Measurements from ENCODE around the gene MACROD2. TPM values are rescaled to one million over a fixed set of nuclear protein-coding genes. Genes with fewer than 3 reads are reported as not detected.

MACROD2 gene
- polyA plus RNA-seq, 1 donor (not counting 4 experiments of a cell fraction or from before 2014, with no cell fraction given), result 0.71 TPM

- no peak overlapping the region for H2AFZ ChIP-seq (ENCODE audit: control insufficient read depth, low read length)
- H3K36me3 ChIP-seq (ENCODE audit: control insufficient read depth in 2 of 2, extremely low read depth in 1 of 2, insufficient read depth in 2 of 2, low read length in 2 of 2), result no peaks in the 10 kb centered on the region
- dilution Hi-C loops (cut with MboI; ENCODE audit: extremely low pct_ligation_motif_present, low sequenced_read_pairs), result no loop called here
- H3K9ac ChIP-seq (ENCODE audit: control insufficient read depth, extremely low read depth, insufficient read depth, low read length), result no peak overlapping the region
- no peaks in the 10 kb centered on the region for H3K27me3 ChIP-seq (ENCODE audit: control insufficient read depth, extremely low read depth, insufficient read depth, low read length)
- H3K27ac ChIP-seq (ENCODE audit: control insufficient read depth, insufficient read depth, low read length), result no peak overlapping the region
- H3K9me1 ChIP-seq (ENCODE audit: control insufficient read depth, extremely low read depth, insufficient read depth, low read length), result no peaks in the 10 kb centered on the region
- no peak overlapping the region for H3K4me2 ChIP-seq (ENCODE audit: control insufficient read depth, extremely low read depth, insufficient read depth, low read depth, low read length)
- no peaks in the 10 kb centered on the region for H4K20me1 ChIP-seq (ENCODE audit: control insufficient read depth, extremely low read depth, insufficient read depth, low read length)
- no peak for DNase-seq (ENCODE audit: low read depth, low spot score)
- H3K9me3 ChIP-seq (ENCODE audit: control insufficient read depth, low read depth, low read length), result no peaks in the 10 kb centered on the region
- no peaks in the 10 kb centered on the region for H3K4me1 ChIP-seq (ENCODE audit: control insufficient read depth, extremely low read depth, insufficient read depth, low read length)
- H3K79me2 ChIP-seq (ENCODE audit: control insufficient read depth, insufficient read depth, low read length), result no peaks in the 10 kb centered on the region
- H3K4me3 ChIP-seq (ENCODE audit: control insufficient read depth in 2 of 3, extremely low read depth in 1 of 3, insufficient read depth in 2 of 3, low read depth in 1 of 3, low read length in 3 of 3), result no peak overlapping the region
- TF ChIP-seq CTCF (optimal IDR thresholded peaks at IDR 0.05 in 1 of 3, IDR thresholded peaks at IDR 0.05 in 1 of 3, conservative IDR thresholded peaks at IDR 0.05 in 1 of 3; ENCODE audit: extremely low read depth in 1 of 3, insufficient read depth in 2 of 3, low read length in 3 of 3), result no peak
- TF ChIP-seq EZH2 (IDR thresholded peaks at IDR 0.05; ENCODE audit: low read length), result no peak
- no peak for FAIRE-seq
Observed at GRCh38 chr20:15440049-15440820, 1444.9 kb downstream of the MACROD2 start.

GRCh38 chr20:15445056-15445840 lies 1449.9 kb downstream of the MACROD2 start:
- dilution Hi-C loops (cut with MboI; ENCODE audit: extremely low pct_ligation_motif_present, low sequenced_read_pairs), result no loop called here
- Histone ChIP-seq H3K4me2 (ENCODE audit: control insufficient read depth, extremely low read depth, insufficient read depth, low read depth, low read length) (no peak overlapping the region), H3K4me3 (ENCODE audit: control insufficient read depth in 2 of 3, extremely low read depth in 1 of 3, insufficient read depth in 2 of 3, low read depth in 1 of 3, low read length in 3 of 3) (no peak overlapping the region), H3K79me2 (ENCODE audit: control insufficient read depth, insufficient read depth, low read length) (no peaks in the 10 kb centered on the region), H3K36me3 (ENCODE audit: control insufficient read depth in 2 of 2, extremely low read depth in 1 of 2, insufficient read depth in 2 of 2, low read length in 2 of 2) (no peaks in the 10 kb centered on the region), H3K9me1 (ENCODE audit: control insufficient read depth, extremely low read depth, insufficient read depth, low read length) (no peaks in the 10 kb centered on the region), H4K20me1 (ENCODE audit: control insufficient read depth, extremely low read depth, insufficient read depth, low read length) (no peaks in the 10 kb centered on the region), H3K9ac (ENCODE audit: control insufficient read depth, extremely low read depth, insufficient read depth, low read length) (no peak overlapping the region), H3K9me3 (ENCODE audit: control insufficient read depth, low read depth, low read length) (no peaks in the 10 kb centered on the region), H2AFZ (ENCODE audit: control insufficient read depth, low read length) (no peak overlapping the region), H3K27me3 (ENCODE audit: control insufficient read depth, extremely low read depth, insufficient read depth, low read length) (no peaks in the 10 kb centered on the region), H3K4me1 (ENCODE audit: control insufficient read depth, extremely low read depth, insufficient read depth, low read length) (peaks cover 4% of the 10 kb centered on the region), H3K27ac (ENCODE audit: control insufficient read depth, insufficient read depth, low read length) (no peak overlapping the region)
- TF ChIP-seq EZH2 (IDR thresholded peaks at IDR 0.05; ENCODE audit: low read length) (no peak), CTCF (optimal IDR thresholded peaks at IDR 0.05 in 1 of 3, IDR thresholded peaks at IDR 0.05 in 1 of 3, conservative IDR thresholded peaks at IDR 0.05 in 1 of 3; ENCODE audit: extremely low read depth in 1 of 3, insufficient read depth in 2 of 3, low read length in 3 of 3) (no peak)
- DNase-seq (ENCODE audit: low read depth, low spot score) (no peak), FAIRE-seq (no peak)
